ENCODE data around the gene C22orf42.

DNA sequence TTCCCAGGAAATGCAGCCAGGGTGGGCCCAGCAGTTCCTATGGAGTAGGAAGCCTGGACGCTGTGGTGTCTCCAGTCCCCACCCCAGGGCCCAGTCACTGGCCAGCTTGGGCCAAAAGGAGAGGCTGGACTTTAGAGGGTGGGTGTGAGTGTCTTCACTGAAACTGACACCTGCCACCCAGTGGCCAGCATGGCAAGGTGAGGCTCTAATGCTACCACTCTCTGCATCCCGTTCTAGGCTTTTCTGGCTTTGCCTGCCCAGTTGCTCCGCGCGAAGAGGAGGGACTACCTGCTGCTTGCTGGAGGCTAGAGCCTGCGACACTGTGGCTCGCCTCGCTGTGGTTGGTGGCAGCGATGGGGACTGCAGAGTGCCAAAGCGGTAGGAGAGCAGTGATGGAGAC, 35.4 kb downstream of the C22orf42 start:
- TF ChIP-seq, protein P1, sequence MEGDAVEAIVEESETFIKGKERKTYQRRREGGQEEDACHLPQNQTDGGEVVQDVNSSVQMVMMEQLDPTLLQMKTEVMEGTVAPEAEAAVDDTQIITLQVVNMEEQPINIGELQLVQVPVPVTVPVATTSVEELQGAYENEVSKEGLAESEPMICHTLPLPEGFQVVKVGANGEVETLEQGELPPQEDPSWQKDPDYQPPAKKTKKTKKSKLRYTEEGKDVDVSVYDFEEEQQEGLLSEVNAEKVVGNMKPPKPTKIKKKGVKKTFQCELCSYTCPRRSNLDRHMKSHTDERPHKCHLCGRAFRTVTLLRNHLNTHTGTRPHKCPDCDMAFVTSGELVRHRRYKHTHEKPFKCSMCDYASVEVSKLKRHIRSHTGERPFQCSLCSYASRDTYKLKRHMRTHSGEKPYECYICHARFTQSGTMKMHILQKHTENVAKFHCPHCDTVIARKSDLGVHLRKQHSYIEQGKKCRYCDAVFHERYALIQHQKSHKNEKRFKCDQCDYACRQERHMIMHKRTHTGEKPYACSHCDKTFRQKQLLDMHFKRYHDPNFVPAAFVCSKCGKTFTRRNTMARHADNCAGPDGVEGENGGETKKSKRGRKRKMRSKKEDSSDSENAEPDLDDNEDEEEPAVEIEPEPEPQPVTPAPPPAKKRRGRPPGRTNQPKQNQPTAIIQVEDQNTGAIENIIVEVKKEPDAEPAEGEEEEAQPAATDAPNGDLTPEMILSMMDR (IDR thresholded peaks at IDR 0.05) = no peak
- TF ChIP-seq POLR2AphosphoS5 (IDR thresholded peaks at IDR 0.05) = no peak
